ENCODE measurements around the gene PIK3C2G. TPM values are rescaled to one million over a fixed set of nuclear protein-coding genes. Genes with fewer than 3 reads are reported as not detected.

PIK3C2G gene
- polyA plus RNA-seq, 1 donor from 2014 or later, result not detected

GRCh38 chr12:18431771-18432170 is 170.5 kb downstream of the PIK3C2G start:
- no peak overlapping the region for H3K4me3 Mint-ChIP-seq
- H3K27ac Mint-ChIP-seq, result no peak overlapping the region
- peaks cover 0 to 14% (median 0%) of the 10 kb centered on the region in 3 donors for H3K9me3 Mint-ChIP-seq
- no peaks in the 10 kb centered on the region for H3K36me3 Mint-ChIP-seq
- H3K4me1 Mint-ChIP-seq, result no peaks in the 10 kb centered on the region
- no peaks in the 10 kb centered on the region for H3K27me3 Mint-ChIP-seq

GRCh38 chr12:18432206-18432605 is 170.9 kb downstream of the PIK3C2G start:
- H3K4me3 Mint-ChIP-seq, result no peak overlapping the region
- H3K27me3 Mint-ChIP-seq, result no peaks in the 10 kb centered on the region
- no peaks in the 10 kb centered on the region for H3K4me1 Mint-ChIP-seq
- H3K27ac Mint-ChIP-seq, result no peak overlapping the region
- no peaks in the 10 kb centered on the region for H3K36me3 Mint-ChIP-seq
- H3K9me3 Mint-ChIP-seq, result peaks cover 0 to 14% (median 0%) of the 10 kb centered on the region in 3 donors

DNA sequence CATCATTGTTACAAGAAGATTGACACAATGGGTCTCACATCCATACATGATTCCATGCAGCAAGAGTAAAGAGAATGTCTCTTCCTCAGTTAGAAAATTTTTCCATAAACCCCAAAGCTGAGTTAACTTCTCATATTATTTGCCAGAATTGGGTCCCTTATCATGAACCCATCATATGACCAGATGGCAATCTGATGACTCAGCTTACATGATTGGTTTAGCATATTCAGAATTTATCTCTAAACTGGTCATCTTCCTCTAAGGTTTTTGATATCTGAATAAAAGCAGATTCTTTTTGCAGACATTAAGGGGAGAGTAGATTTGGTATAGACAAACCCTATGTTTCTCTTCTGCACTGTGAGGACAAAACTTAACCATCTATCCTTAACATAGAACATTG is 174.9 kb downstream of the PIK3C2G start:
- Mint-ChIP-seq H3K27me3 (no peaks in the 10 kb centered on the region), H3K9me3 (peaks cover 0 to 14% (median 0%) of the 10 kb centered on the region in 3 donors), H3K36me3 (no peaks in the 10 kb centered on the region), H3K4me3 (no peak overlapping the region), H3K27ac (no peak overlapping the region), H3K4me1 (no peaks in the 10 kb centered on the region)

DNA sequence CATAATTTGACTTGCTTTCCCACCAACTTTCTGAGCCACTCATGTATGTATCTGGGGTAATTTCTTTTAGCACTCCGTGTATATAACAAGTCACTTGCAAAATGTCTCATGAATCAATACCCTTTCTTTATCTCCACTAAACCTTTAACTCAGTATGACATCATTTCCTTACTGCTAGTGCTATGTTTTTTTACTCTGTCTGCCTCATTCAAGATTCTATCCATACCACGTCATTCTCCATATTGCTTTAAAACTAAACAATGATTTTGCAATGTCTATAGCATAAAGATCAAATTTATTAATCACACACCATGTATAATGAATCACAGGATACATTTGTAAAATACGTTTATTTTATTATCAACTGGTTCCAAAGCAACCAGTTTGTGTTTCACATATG is 178.2 kb downstream of the PIK3C2G start:
- Mint-ChIP-seq H3K27ac (no peak overlapping the region), H3K36me3 (no peaks in the 10 kb centered on the region), H3K9me3 (peaks cover 0 to 13% (median 0%) of the 10 kb centered on the region in 3 donors), H3K4me1 (no peaks in the 10 kb centered on the region), H3K4me3 (no peak overlapping the region), H3K27me3 (no peaks in the 10 kb centered on the region)

DNA sequence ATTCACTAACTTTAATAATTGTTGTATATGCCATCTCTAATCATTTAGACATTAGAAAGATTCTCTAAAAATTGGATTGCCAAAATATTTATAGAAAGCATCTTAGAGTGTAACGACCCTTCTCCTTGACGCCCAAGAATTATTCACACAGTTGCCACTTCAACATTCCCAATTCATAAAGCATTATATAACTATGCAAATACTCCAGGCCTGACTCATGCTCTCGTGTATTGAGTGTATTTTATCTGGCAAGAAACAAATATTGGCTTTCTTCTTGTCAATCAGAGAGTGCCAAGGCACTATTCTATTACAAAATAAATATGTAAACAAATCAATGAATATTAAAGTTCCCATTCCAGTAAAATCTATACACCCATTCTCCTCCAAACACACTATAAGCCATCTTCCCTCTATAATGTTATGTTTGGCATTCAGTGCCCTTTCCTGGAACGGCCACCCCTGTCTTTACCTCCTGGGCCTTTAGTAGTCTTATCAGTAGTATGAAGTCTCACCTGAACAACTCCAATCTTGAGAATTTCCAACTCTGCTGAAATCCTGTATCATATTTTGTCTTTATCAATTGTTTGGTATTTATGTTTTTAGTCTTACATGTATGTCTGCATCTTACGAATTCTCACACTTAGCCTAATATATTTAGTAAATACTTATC is 182.6 kb downstream of the PIK3C2G start:
- Mint-ChIP-seq H3K27ac (no peak overlapping the region), H3K36me3 (no peaks in the 10 kb centered on the region)

DNA sequence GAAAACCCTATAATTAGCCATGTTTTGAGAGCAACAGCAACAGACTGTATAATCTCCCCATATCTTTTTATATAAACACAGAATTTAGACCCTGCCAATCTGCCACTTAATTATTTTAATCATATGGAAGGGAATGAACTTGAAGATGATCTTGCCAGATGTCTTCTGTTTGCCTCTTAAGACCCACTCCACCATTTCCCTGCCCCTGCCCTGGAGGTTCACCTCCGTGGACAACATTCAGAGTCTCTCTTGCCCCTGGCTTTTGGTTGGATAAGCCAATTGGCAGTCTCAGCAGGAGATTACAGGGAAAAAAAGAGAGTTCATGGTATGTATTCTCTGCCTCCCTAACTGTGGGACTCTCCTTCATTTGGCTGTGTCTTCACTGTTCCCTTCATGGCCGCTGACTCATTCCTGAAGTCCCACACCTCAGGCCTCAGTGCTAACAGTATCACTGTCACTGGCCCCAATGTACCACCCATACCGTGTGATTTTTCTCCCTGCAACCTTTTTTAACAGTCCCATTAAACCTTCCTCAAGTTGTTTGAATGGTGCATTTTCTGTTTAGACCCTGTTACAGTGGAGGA is 184.8 kb downstream of the PIK3C2G start:
- Mint-ChIP-seq H3K9me3 (peaks cover 1 to 6% (median 4%) of the 10 kb centered on the region in 3 donors), H3K4me1 (no peaks in the 10 kb centered on the region), H3K4me3 (no peak overlapping the region), H3K36me3 (no peaks in the 10 kb centered on the region), H3K27ac (no peak overlapping the region), H3K27me3 (no peaks in the 10 kb centered on the region)

More for the DNA sequence above, 182.6 kb downstream of the PIK3C2G start:
- H3K27me3 Mint-ChIP-seq, result no peaks in the 10 kb centered on the region
- no peak overlapping the region for H3K4me3 Mint-ChIP-seq
- H3K9me3 Mint-ChIP-seq, result peaks cover 0 to 3% (median 1%) of the 10 kb centered on the region in 3 donors
- H3K4me1 Mint-ChIP-seq, result no peaks in the 10 kb centered on the region

GRCh38 chr12:18454330-18454729 is 193.0 kb downstream of the PIK3C2G start:
- H3K4me1 Mint-ChIP-seq, result no peaks in the 10 kb centered on the region
- no peaks in the 10 kb centered on the region for H3K36me3 Mint-ChIP-seq
- H3K27ac Mint-ChIP-seq, result peak overlapping the region in 1 of 3 donors; percentile 28
- H3K27me3 Mint-ChIP-seq, result no peaks in the 10 kb centered on the region
- no peak overlapping the region for H3K4me3 Mint-ChIP-seq
- H3K9me3 Mint-ChIP-seq, result peaks cover 1 to 12% (median 8%) of the 10 kb centered on the region in 3 donors

DNA sequence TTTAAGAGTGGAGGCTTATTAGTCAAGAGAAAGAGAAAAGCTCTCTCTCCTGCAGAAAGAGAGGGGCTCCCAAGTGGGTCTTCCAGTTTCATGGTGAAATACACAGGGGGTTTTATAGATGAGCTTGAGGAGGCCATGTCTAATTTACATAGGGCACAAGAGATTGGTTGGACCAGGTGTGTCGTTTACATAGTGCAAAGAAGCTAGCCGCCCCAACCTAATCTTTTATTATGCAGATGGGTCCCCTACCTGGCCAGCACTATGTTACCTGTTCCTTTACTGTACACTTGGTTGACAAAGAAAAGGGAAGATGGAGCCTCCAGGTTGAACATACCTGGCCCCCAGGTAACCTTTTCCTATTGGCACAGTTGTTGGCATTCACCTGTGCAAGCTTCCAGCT is 195.0 kb downstream of the PIK3C2G start:
- H3K27ac Mint-ChIP-seq, result no peak overlapping the region
- no peaks in the 10 kb centered on the region for H3K36me3 Mint-ChIP-seq
- no peaks in the 10 kb centered on the region for H3K27me3 Mint-ChIP-seq
- no peak overlapping the region for H3K4me3 Mint-ChIP-seq
- H3K4me1 Mint-ChIP-seq, result no peaks in the 10 kb centered on the region
- peaks cover 0 to 8% (median 5%) of the 10 kb centered on the region in 3 donors for H3K9me3 Mint-ChIP-seq

DNA sequence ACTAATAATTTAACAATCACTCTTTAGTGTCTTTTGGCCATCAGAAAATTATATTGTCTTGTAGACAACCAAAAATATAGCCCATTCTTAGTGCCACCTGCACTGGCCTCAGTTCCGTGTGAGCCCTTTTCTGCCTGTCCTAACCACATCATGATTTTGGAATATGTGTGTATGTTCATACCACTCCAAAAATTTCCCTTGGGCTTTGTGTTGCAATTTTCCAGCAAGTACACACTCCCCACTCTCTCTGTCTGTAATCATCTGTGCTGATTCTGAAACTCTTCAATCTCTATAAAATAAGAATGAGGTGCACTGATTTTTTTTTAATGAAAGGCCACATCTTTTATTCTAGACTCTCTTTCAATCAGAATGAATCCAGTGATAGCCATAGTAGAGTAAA is 196.0 kb downstream of the PIK3C2G start:
- Mint-ChIP-seq H3K4me1 (no peaks in the 10 kb centered on the region), H3K27me3 (no peaks in the 10 kb centered on the region), H3K9me3 (peaks cover 2 to 9% (median 4%) of the 10 kb centered on the region in 3 donors), H3K4me3 (no peak overlapping the region), H3K27ac (no peak overlapping the region), H3K36me3 (no peaks in the 10 kb centered on the region)

DNA sequence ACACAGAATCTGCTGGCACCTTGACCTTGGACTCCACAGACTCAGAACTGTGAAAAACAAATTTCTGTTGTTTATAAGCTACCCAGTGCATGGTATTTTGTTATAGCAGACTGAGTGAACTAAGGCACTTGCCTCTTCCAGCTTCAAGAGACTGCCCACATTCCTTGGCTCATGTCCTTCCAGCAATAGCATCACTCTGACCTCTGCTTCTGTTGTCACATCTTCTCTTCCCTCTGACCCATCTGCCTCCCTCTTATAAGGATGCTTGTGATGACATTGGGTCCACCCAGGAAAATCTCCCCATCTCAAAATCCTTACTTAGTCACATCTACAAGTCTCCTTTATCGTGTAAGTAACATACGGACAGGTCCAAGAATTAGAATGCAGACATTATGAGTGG is 200.4 kb downstream of the PIK3C2G start:
- no peak overlapping the region for H3K27ac Mint-ChIP-seq
- peaks cover 0 to 9% (median 2%) of the 10 kb centered on the region in 3 donors for H3K9me3 Mint-ChIP-seq
- no peaks in the 10 kb centered on the region for H3K4me1 Mint-ChIP-seq
- H3K4me3 Mint-ChIP-seq, result no peak overlapping the region
- no peaks in the 10 kb centered on the region for H3K27me3 Mint-ChIP-seq
- no peaks in the 10 kb centered on the region for H3K36me3 Mint-ChIP-seq

GRCh38 chr12:18462442-18462841 is 201.1 kb downstream of the PIK3C2G start:
- no peaks in the 10 kb centered on the region for H3K36me3 Mint-ChIP-seq
- H3K4me3 Mint-ChIP-seq, result no peak overlapping the region
- H3K27me3 Mint-ChIP-seq, result no peaks in the 10 kb centered on the region
- H3K9me3 Mint-ChIP-seq, result peaks cover 0 to 5% (median 2%) of the 10 kb centered on the region in 3 donors
- H3K4me1 Mint-ChIP-seq, result no peaks in the 10 kb centered on the region
- no peak overlapping the region for H3K27ac Mint-ChIP-seq

GRCh38 chr12:18467620-18468245 is 206.4 kb downstream of the PIK3C2G start:
- Mint-ChIP-seq H3K9me3 (peaks cover 2 to 4% (median 3%) of the 10 kb centered on the region in 3 donors), H3K27ac (no peak overlapping the region), H3K4me1 (no peaks in the 10 kb centered on the region), H3K4me3 (no peak overlapping the region), H3K27me3 (no peaks in the 10 kb centered on the region), H3K36me3 (no peaks in the 10 kb centered on the region)

- Mint-ChIP-seq H3K27ac (no peak overlapping the region), H3K4me1 (no peaks in the 10 kb centered on the region), H3K36me3 (no peaks in the 10 kb centered on the region), H3K27me3 (no peaks in the 10 kb centered on the region), H3K4me3 (no peak overlapping the region), H3K9me3 (peaks cover 3 to 4% (median 4%) of the 10 kb centered on the region in 3 donors)
Measured at GRCh38 chr12:18468246-18469075, 207.1 kb downstream of the PIK3C2G start.

DNA sequence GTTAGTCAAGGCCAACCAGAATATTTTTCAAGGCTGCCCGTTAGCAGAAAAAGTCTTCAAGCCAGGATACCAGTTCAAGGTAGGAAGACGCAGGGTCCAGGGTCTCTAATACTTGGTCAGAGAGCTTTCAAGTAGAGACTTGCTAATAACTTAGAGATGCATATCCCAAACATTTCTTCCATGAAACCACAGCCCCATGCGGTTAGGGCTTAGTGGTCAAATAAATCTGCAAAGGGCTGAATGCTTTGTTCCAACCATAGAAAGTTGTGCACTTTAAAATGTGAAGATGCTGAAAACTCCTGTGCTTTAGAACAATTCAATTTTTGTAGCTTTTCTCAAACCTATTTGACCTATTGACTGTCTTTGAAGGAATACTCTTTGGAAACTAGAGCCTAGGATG is 208.9 kb downstream of the PIK3C2G start:
- Mint-ChIP-seq H3K4me3 (no peak overlapping the region), H3K4me1 (no peaks in the 10 kb centered on the region), H3K36me3 (no peaks in the 10 kb centered on the region), H3K27me3 (no peaks in the 10 kb centered on the region), H3K27ac (no peak overlapping the region), H3K9me3 (peaks cover 3 to 4% (median 4%) of the 10 kb centered on the region in 3 donors)

DNA sequence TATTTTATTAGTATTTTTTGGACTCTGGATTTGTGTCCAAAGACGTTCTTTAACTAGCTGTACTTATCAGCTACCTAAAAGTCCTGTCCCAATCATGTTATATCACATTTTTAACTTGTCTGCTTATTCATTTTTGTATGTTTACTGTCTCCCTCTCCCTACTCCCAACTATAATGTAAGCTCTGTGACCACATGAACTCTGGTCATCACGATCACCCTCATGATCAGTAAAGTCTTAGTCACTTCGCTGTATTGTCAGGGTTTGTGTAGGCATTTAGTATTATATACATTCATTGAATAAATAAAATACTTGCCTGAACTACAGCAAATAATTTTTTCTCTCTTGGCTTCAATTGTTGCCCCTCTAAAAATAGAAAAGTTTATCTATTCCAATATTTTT is 211.0 kb downstream of the PIK3C2G start:
- Mint-ChIP-seq H3K9me3 (peaks cover 4 to 8% (median 5%) of the 10 kb centered on the region in 3 donors), H3K27me3 (no peaks in the 10 kb centered on the region), H3K4me3 (no peak overlapping the region), H3K4me1 (no peaks in the 10 kb centered on the region), H3K36me3 (no peaks in the 10 kb centered on the region), H3K27ac (no peak overlapping the region)
